DMS153 treated with DMSO at 0.1 percent for 48 hours (cell line): ENCODE measurements around the gene ARHGAP27.
"Not testable (repeated sequence)": the region's sequence is repeated elsewhere in the genome, so short reads cannot be mapped to it uniquely, and the experiment has no call there.

Experiments
- DNase-seq: peaks from one replicate; lab custom pipeline; 2025; ENCODE audit not compliant: unreplicated experiment; lab: John Stamatoyannopoulos, UW

The ARHGAP27 gene

GRCh38 chr17:45366691-45367090 lies 66.0 kb downstream of the ARHGAP27 start:
- DNase-seq: no peak

DNA sequence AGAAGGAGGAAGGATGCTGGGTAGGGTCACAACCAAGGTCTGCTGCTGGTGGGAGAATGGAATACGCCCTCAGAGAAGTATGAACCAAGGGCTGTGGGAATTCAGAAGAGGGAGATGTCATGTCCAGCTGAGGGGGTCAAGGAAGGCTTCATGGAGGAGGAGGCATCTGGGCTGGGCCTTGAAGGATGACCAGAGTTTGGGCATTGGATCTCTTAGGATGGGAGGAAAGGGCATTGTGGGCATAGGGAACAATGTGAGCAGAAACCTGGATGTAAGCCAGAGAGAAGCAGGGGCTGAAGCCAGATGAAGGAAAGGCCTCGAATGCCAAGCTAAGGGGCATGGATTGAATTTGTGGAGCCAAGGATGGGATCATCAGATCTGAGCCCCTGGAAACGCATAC lies 66.6 kb downstream of the ARHGAP27 start:
- DNase-seq: no peak

GRCh38 chr17:45364531-45365390 lies 67.9 kb downstream of the ARHGAP27 start:
- peak; percentile 74 for DNase-seq

DNA sequence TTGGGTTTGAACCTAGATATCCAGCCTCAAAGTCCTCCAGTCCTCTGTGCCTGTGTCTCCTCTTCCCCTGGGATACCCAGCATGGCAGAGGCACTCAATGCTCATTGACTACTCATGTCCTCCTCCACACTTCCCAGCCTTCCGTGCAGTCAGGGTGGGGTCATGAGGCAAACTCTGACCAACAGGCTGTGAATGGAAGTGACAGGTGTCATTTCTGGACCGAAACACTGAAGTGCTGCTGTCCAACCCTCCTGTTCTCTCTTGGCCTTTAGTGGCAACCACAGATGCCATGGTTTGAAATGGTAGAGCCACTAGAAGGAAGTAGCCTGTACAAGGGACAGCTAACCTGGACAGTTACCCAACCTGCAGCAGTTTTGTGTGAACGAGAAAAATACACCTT lies 69.2 kb downstream of the ARHGAP27 start:
- DNase-seq: no peak

DNA sequence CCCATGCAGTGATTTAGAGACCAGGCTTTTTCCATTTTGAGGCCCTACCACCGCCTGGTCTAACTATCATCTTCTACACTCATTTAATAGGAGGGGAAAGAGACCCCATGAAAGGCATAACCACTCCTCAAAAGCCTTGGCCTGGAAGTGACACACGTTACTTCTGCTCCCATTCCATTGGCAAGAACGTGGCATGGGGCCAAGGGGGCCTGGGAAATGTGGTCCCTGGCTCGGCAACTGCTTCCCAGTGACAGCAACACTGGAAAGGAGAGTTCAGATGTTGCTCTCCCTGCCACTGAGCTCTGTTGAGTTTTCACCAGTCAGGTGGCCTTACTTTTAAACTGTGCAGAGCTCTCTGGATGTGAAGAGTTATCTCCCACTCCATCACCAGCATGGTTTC lies 70.7 kb downstream of the ARHGAP27 start:
- DNase-seq: no peak

DNA sequence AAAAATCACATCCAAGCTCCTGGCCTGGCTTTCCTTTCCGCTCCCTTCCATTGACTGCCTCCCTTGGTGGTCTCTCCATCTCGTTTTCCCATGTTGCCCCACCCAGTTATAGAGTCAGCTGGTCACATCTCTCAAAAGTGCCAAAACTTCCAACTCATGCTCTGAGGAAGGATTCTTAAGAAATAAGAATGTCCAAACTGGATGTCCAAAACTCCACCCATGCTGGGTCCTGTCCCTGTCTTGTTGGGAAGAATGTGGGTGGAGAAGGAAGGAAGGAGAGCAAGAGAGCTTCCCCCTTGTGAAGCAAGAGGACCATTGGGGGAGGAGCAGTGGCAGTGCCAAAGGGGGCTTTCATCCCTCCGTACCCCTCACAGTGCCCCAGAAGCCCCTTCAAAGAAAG lies 71.2 kb downstream of the ARHGAP27 start:
- no peak for DNase-seq

- no peak for DNase-seq
Observed at GRCh38 chr17:45357364-45357997, 75.2 kb downstream of the ARHGAP27 start.

DNA sequence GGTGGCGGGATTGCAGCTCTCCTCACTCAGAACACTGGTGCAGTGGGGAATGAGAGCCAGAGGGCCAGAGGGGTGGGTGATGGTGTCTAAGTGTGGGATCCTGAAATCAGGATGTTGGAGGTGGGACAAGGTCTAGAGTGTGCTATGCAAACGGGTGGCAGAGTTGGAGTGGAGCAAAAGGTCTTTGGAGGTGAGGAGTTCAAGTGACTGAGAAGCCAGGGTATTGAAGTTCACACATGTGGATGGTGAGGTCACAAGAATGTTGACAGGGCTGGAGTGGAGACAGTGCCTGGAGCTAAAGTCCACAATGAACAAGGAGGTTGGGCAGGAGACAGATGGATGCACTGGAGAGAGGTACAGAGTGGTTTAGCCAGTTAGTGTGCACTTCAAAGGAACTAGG lies 77.6 kb downstream of the ARHGAP27 start:
- DNase-seq: no peak

GRCh38 chr17:45353043-45353442 lies 79.6 kb downstream of the ARHGAP27 start:
- no peak for DNase-seq

GRCh38 chr17:45351831-45352230 lies 80.8 kb downstream of the ARHGAP27 start:
- DNase-seq: no peak

GRCh38 chr17:45347444-45347843 lies 85.2 kb downstream of the ARHGAP27 start:
- DNase-seq: no peak

- no peak for DNase-seq
Observed at GRCh38 chr17:45346216-45347015, 86.3 kb downstream of the ARHGAP27 start.

GRCh38 chr17:45345554-45346215 lies 87.0 kb downstream of the ARHGAP27 start:
- no peak for DNase-seq

DNA sequence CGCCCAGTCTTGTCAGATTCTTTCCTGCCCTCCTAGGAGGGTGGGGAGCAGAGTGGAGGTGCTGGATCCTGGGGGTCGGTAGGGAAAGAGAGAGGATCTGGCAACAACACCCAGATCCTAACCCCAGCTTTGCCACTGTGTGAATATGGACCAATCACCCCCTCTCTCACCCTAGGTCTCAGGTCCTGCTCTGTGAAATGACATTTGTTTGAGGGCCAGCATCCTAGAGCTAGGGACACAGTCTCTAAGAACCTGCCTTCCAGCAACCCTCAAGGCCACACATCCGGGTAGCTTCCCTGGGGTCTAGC lies 87.5 kb downstream of the ARHGAP27 start:
- DNase-seq: no peak

DNA sequence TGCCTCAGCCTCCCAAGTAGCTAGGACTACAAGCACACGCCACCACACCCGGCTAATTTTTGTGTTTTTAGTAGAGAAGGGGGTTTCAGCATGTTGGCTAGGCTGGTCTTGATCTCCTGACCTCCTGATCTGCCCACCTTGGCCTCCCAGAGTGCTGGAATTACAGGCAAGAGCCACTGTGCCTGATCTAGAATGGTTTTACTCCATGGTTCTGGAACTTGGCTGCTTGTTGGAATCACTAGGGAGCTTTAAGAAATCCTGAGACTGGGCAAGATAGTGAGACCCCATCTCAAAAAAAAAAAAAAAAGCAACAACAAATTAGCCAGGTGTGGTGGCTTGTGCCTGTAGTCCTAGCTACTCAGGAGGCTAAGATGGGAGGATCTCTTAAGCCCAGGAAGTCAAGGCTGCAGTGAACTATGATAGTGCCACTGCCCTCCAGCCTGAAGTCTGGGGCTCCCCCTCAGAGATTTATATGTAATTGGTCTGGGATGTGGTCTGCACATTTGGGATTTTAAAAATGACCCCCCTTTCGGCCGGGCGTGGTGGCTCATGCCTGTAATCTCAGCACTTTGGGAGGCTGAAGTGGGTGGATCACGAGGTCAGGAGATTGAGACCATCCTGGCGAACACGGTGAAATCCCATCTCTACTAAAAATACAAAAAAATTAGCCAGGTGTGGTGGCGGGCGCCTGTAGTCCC lies 88.6 kb downstream of the ARHGAP27 start:
- DNase-seq: not testable (repeated sequence)
